ENCODE data around the gene SSBP2.
"Not testable (repeated sequence)": the region's sequence is repeated elsewhere in the genome, so short reads cannot be mapped to it uniquely, and the experiment has no call there.

The SSBP2 gene

DNA sequence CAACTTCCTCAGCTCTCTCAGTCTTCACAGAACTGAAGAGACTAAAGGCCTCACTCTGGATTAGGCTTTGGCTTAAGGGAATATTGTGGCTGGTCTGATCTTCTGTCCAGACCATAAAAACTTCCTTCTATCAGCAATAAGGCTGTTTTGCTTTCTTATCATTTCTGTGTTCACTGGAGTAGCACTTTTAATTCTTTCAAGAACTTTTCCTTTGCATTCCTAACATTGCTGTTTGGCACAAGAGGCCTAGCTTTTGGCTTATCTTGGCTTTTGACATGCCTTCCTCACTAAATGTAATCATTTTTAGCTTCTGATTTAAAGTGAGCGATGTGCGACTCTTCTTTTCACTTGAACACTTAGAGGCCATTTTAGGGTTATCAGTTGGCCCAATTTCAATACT is 268.3 kb downstream of the SSBP2 start:
- H3K4me3 ChIP-seq (ENCODE audit: low read depth, low read length) = no peak overlapping the region
- no peak for DNase-seq (ENCODE audit: low read depth)
- in situ Hi-C loops (cut with HindIII; ENCODE audit: low sequenced_read_pairs) = no loop called here
- TF ChIP-seq, protein P1, sequence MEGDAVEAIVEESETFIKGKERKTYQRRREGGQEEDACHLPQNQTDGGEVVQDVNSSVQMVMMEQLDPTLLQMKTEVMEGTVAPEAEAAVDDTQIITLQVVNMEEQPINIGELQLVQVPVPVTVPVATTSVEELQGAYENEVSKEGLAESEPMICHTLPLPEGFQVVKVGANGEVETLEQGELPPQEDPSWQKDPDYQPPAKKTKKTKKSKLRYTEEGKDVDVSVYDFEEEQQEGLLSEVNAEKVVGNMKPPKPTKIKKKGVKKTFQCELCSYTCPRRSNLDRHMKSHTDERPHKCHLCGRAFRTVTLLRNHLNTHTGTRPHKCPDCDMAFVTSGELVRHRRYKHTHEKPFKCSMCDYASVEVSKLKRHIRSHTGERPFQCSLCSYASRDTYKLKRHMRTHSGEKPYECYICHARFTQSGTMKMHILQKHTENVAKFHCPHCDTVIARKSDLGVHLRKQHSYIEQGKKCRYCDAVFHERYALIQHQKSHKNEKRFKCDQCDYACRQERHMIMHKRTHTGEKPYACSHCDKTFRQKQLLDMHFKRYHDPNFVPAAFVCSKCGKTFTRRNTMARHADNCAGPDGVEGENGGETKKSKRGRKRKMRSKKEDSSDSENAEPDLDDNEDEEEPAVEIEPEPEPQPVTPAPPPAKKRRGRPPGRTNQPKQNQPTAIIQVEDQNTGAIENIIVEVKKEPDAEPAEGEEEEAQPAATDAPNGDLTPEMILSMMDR (IDR thresholded peaks at IDR 0.05; ENCODE audit: low read depth, low read length, missing control alignments) = no peak

DNA sequence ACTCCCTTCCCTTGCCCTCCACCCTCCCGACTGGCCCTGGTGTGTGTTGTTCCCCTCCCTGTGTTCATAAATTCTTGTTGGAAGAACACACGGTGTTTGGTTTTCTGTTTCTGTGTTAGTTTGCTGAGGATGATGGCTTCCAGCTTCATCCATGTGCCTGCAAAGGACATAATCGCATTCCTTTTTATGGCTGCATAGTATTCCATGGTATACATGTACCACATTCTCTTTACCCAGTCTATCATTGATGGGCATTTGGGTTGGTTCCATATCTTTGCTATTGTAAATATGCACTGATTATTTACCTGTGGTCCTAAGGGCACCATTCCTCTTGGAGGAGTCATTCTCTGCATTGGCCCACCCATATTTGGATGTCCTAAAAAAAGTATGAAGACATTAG is 277.5 kb downstream of the SSBP2 start:
- H3K4me3 ChIP-seq (ENCODE audit: low read depth, low read length); in situ Hi-C loops (cut with HindIII; ENCODE audit: low sequenced_read_pairs); DNase-seq (ENCODE audit: low read depth): not testable (repeated sequence)

DNA sequence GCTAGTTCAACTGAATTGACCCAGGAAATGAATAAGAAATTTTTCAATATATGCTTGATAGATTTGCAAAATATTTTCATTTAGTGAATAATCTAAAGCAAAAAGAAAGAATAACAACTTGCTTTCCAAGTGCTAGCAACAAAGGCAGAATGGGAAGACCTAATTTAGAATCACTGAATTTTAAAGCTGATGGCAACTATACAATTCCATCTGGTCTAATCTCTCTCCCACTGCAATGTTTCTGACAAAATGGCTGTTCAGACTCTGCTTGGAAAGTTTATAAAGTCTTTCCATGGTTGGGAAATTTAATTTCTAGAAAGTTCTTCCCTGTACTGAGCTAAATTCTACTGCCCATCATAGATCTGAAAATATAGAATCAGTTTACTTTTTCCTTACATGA is 281.2 kb downstream of the SSBP2 start:
- no peak for DNase-seq (ENCODE audit: low read depth)

DNA sequence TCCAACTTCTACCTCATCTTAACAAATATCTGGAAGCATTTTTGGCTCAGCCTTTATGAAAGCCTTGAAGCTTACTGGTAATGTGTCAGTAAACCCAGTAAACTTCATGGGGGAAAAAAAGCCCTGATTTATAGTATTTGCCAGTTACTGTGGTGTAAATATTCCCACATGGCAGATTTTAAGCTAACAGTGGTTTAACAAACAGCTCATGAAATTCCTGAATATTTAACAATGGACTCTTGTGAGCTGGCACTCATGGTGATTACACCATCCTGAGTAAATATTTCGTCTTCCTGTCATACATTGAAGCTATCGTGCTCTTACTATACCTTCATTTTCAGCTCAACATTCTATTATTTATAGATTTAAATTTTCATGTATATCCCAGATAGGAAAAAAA is 300.0 kb downstream of the SSBP2 start:
- H3K4me3 ChIP-seq (ENCODE audit: low read depth, low read length) = no peak overlapping the region
- TF ChIP-seq, protein P1 (IDR thresholded peaks at IDR 0.05; ENCODE audit: low read depth, low read length, missing control alignments) = no peak
- DNase-seq (ENCODE audit: low read depth) = no peak
- in situ Hi-C loops (cut with HindIII; ENCODE audit: low sequenced_read_pairs) = no loop called here

More for the DNA sequence above, 281.2 kb downstream of the SSBP2 start:
- in situ Hi-C loops (cut with HindIII; ENCODE audit: low sequenced_read_pairs) = no loop called here
- TF ChIP-seq, protein P1 (IDR thresholded peaks at IDR 0.05; ENCODE audit: low read depth, low read length, missing control alignments) = no peak
- H3K4me3 ChIP-seq (ENCODE audit: low read depth, low read length) = no peak overlapping the region

DNA sequence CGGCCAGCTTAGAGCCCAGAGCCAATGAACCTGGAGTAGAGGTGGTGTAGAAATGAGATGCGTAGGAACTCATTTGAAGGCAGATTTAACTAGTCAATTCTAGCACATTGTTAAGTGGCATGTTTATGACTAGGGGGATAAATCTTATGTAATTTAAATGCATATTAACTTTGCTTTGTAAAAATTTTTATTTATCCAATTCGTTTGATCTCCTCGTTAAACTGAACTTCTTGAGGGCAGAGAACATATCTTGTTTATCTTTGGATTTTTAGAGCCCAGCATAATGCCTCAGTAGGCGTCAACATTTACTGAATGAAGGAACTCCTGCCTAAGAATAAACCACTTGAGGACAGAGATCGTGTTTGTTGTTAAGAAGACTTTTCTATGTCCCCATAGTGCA is 315.9 kb downstream of the SSBP2 start:
- in situ Hi-C loops (cut with HindIII; ENCODE audit: low sequenced_read_pairs) = loop anchor here (25.0 kb wide), 1 partner anchor 802 kb away; no protein-coding TSS in a partner anchor
- TF ChIP-seq, protein P1 (IDR thresholded peaks at IDR 0.05; ENCODE audit: low read depth, low read length, missing control alignments) = no peak
- DNase-seq (ENCODE audit: low read depth) = no peak
- no peak overlapping the region for H3K4me3 ChIP-seq (ENCODE audit: low read depth, low read length)

DNA sequence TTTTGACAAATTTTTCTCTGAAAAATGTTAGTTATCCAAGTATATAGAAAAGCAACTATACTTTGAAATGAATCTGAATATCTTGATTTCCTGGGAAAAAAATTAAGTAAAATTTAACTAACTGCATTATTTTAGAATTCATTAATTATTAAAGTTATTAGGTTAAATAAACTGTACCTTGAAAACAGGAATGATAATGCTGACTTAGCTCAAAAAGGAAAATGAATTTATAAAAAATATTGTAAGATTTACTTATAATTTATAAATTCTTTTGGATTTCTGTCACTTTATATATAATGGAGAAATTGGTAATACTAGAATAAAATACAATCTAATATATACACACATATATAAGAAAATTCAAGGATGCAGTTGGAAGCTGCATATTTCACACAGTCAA is 320.9 kb downstream of the SSBP2 start:
- no peak for DNase-seq (ENCODE audit: low read depth)
- in situ Hi-C loops (cut with HindIII; ENCODE audit: low sequenced_read_pairs) = loop anchor here (25.0 kb wide), 1 partner anchor 807 kb away; no protein-coding TSS in a partner anchor
- no peak overlapping the region for H3K4me3 ChIP-seq (ENCODE audit: low read depth, low read length)
- TF ChIP-seq, protein P1 (IDR thresholded peaks at IDR 0.05; ENCODE audit: low read depth, low read length, missing control alignments) = no peak

DNA sequence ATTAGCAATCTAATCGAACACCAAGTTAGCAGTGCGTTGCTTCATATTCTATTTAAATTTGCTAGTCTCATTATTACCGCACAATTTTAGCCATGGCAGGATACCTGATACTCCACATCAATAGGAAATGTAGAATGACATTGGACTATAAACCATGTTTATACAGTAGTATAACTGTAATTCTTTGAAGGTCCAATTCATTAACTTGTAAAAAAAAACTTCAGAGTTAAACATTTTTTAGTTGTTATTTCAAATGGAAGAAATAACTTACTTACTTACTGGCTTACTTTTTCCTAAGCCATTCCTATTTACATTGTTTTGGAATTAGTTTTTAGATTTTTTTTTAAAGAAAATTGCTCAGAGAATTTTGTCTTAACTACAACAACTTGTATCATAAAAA is 321.5 kb downstream of the SSBP2 start:
- H3K4me3 ChIP-seq (ENCODE audit: low read depth, low read length) = no peak overlapping the region
- in situ Hi-C loops (cut with HindIII; ENCODE audit: low sequenced_read_pairs) = loop anchor here (25.0 kb wide), 1 partner anchor 808 kb away; no protein-coding TSS in a partner anchor
- TF ChIP-seq, protein P1 (IDR thresholded peaks at IDR 0.05; ENCODE audit: low read depth, low read length, missing control alignments) = no peak
- no peak for DNase-seq (ENCODE audit: low read depth)
